Fibroblast of villous mesenchyme (primary cell): ENCODE results near the gene SLC52A3. TPM values are rescaled to one million over a fixed set of nuclear protein-coding genes. Genes with fewer than 3 reads are reported as not detected.

ENCODE experiments used
- DNase-seq: peaks from one replicate; pipeline ENCODE4 v3.0.0-alpha.2; 2010; ENCODE audit warnings: low read depth
- H3K4me3 ChIP-seq: 2 replicates; pipeline ENCODE4 v1.5.1; 2011; ENCODE audit warnings: low read depth, mild to moderate bottlenecking, low read length
- total RNA-seq: library from RNA; depleted of rRNA; stranded (reverse); fragments of >200 nt; gene quantifications from 2 replicates; pipeline ENCODE4 v1.2.3, GENCODE V29; 2012
- TF ChIP-seq, protein P1 (sequence below): IDR thresholded peaks from 2 replicates; pipeline ENCODE4 v1.5.1; 2012; ENCODE audit warnings: low read depth, mild to moderate bottlenecking, low read length; ENCODE audit not compliant: insufficient read depth

Gene SLC52A3
- total RNA-seq, 1 donor, result not detected

DNA sequence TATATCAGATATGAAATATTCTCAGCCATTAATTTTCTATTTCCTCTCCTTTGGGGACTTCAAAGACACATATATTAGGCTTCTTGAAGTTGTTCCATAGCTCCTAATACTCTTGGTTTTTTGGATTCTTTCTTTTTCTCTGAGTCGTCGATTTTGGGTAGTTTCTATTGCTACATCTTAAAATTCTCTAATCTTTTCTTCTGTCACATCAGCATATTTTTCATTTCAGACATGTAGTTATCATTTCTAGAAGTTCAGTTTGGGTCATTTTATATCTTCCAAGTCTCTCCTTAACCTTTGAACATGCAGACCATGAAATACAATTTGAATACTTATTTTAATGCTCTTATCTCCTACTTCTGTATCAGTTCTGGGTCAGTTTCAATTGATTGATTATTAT lies 53.8 kb downstream of the SLC52A3 start:
- H3K4me3 ChIP-seq, result no peak overlapping the region
- TF ChIP-seq, protein P1, sequence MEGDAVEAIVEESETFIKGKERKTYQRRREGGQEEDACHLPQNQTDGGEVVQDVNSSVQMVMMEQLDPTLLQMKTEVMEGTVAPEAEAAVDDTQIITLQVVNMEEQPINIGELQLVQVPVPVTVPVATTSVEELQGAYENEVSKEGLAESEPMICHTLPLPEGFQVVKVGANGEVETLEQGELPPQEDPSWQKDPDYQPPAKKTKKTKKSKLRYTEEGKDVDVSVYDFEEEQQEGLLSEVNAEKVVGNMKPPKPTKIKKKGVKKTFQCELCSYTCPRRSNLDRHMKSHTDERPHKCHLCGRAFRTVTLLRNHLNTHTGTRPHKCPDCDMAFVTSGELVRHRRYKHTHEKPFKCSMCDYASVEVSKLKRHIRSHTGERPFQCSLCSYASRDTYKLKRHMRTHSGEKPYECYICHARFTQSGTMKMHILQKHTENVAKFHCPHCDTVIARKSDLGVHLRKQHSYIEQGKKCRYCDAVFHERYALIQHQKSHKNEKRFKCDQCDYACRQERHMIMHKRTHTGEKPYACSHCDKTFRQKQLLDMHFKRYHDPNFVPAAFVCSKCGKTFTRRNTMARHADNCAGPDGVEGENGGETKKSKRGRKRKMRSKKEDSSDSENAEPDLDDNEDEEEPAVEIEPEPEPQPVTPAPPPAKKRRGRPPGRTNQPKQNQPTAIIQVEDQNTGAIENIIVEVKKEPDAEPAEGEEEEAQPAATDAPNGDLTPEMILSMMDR, result no peak
- no peak for DNase-seq

DNA sequence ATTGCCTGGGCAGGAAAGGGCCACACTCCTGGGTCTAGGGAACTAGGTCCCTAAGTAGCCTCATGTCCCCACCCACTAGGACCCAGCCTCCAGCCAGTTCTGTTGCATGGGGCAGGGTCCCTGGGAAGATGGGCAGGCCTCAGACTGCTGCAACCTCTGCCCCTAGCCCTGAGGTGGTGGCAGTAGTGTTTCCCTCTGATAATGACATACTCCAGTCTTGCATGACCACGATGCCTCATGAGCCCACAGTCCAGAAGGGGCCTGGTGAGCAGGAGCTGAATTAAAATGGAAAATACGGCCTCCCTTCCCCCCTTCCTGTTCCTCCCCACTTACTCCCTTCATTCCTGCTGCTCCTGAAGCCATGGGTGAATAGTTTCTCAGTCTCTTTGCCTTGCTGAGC lies 56.7 kb downstream of the SLC52A3 start:
- no peak for DNase-seq
- TF ChIP-seq, protein P1, result no peak

DNA sequence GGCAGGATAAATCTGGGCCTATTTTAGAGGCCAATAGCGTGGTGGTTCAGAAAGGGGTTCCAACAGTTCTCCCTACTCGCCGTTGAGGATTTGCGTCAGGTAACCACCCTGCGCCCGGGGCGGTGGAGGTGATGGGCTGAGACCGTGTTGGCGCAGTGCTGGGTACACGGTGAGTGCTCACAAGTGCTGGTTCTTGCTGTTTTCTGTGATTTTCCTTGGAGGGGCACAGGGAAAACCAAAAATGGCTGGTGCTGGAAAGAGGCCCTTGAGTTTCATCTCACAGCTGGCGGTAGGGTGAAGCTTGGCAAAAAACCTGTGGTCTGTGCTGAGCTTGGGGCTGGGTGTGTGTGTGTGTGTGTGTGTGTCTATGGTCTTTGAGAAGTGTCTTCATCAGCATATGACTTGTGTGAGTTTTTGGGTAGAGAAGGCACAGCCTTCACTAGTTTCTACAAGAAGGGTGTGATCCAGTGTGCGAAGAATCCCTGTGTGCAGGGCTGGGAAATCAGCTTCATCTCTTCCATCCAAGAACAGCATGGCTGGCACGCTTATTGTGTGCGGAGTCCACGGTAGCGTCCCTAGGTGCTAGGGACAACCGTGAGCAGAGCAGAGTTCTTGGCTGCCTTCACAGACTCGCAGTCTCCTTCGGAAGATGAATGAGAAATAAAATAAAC lies 57.4 kb downstream of the SLC52A3 start:
- no peak for DNase-seq
- TF ChIP-seq, protein P1, result no peak
- H3K4me3 ChIP-seq, result no peak overlapping the region

More for the DNA sequence above, 56.7 kb downstream of the SLC52A3 start:
- H3K4me3 ChIP-seq, result no peak overlapping the region

Other genes starting within 250 kb of the SLC52A3 start
- 79.2 and 117 TPM in 2 replicates for gene CSNK2A1, start 224.7 kb downstream of the SLC52A3 start, total RNA-seq
- not detected in 2 replicates for gene TCF15, start 158.2 kb downstream of the SLC52A3 start, total RNA-seq
- gene SRXN1, start 115.3 kb downstream of the SLC52A3 start, total RNA-seq, result 32.9 and 35.4 TPM in 2 replicates
- not detected in 2 replicates for gene SCRT2, start 92.7 kb downstream of the SLC52A3 start, total RNA-seq
- 4.2 and 5.2 TPM in 2 replicates for gene FAM110A, start 65.2 kb upstream of the SLC52A3 start, total RNA-seq
- gene ANGPT4, start 147.8 kb upstream of the SLC52A3 start, total RNA-seq, result not detected in 2 replicates
- gene RSPO4, start 233.8 kb upstream of the SLC52A3 start, total RNA-seq, result not detected in 2 replicates